ENCODE results near the gene DNAJB6.

Gene DNAJB6

GRCh38 chr7:157407512-157408257 lies 70.9 kb downstream of the DNAJB6 start:
- Mint-ChIP-seq H3K9me3 (no peaks in the 10 kb centered on the region), H3K27me3 (ENCODE audit: low read depth) (no peaks in the 10 kb centered on the region), H3K4me1 (peaks cover 9% of the 10 kb centered on the region), H3K27ac (no peak overlapping the region), H3K36me3 (ENCODE audit: low read depth) (peaks cover 29% of the 10 kb centered on the region), H3K4me3 (no peak overlapping the region)
- TF ChIP-seq CTCF (IDR thresholded peaks at IDR 0.05; ENCODE audit: unreplicated experiment in 3 of 3): no peak

DNA sequence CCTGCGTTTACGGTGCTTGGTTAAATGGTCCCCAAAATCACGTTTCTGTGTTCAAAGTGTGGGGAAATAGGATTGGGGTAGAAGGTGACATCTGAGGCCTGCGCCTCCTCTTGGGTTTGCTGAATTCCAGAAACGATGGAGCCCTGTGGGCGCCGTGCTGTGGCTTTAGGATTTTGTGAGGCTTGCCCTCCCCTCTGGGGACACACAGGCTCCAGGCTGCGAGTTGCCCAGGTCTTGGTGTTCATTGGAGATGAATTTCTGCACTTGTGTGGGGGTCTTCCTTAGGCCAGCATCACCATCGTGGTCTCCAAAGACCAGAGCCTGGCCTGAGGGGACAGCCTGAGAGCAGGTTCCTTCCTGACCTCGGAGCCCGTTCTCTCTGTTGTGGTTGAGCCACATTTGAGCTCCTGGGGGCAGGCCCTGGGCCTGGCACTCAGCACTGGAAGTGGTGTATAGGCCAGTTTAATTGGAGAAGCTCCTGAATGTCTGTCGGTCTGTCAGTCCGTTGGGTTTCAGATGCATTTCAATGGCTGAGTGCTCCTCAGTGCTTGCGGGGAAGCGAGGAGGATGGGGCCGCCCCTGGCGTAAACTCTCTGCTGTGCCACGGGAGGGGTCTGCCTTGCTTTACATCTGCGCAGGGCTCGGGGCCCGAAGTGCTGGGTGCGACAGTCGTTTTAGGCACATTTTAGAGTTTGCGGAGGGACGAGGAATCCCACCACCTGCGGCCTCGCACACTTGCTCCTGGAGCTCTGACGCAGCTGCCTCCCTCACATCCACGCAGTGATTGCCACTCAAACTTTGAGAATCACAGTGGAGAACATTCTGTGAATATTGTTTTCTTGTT lies 71.7 kb downstream of the DNAJB6 start:
- no peak for TF ChIP-seq CTCF (IDR thresholded peaks at IDR 0.05; ENCODE audit: unreplicated experiment in 3 of 3)

GRCh38 chr7:157409149-157409752 lies 72.4 kb downstream of the DNAJB6 start:
- no peak overlapping the region for H3K27ac Mint-ChIP-seq
- peaks cover 22% of the 10 kb centered on the region for H3K36me3 Mint-ChIP-seq (ENCODE audit: low read depth)
- no peak for TF ChIP-seq CTCF (IDR thresholded peaks at IDR 0.05; ENCODE audit: unreplicated experiment in 3 of 3)
- H3K9me3 Mint-ChIP-seq: no peaks in the 10 kb centered on the region
- no peaks in the 10 kb centered on the region for H3K27me3 Mint-ChIP-seq (ENCODE audit: low read depth)
- H3K4me1 Mint-ChIP-seq: no peaks in the 10 kb centered on the region
- H3K4me3 Mint-ChIP-seq: no peak overlapping the region

More for the DNA sequence above, 71.7 kb downstream of the DNAJB6 start:
- Mint-ChIP-seq H3K4me1 (peaks cover under 1% of the 10 kb centered on the region), H3K9me3 (no peaks in the 10 kb centered on the region), H3K36me3 (ENCODE audit: low read depth) (peaks cover 21% of the 10 kb centered on the region), H3K4me3 (no peak overlapping the region), H3K27me3 (ENCODE audit: low read depth) (no peaks in the 10 kb centered on the region), H3K27ac (no peak overlapping the region)

DNA sequence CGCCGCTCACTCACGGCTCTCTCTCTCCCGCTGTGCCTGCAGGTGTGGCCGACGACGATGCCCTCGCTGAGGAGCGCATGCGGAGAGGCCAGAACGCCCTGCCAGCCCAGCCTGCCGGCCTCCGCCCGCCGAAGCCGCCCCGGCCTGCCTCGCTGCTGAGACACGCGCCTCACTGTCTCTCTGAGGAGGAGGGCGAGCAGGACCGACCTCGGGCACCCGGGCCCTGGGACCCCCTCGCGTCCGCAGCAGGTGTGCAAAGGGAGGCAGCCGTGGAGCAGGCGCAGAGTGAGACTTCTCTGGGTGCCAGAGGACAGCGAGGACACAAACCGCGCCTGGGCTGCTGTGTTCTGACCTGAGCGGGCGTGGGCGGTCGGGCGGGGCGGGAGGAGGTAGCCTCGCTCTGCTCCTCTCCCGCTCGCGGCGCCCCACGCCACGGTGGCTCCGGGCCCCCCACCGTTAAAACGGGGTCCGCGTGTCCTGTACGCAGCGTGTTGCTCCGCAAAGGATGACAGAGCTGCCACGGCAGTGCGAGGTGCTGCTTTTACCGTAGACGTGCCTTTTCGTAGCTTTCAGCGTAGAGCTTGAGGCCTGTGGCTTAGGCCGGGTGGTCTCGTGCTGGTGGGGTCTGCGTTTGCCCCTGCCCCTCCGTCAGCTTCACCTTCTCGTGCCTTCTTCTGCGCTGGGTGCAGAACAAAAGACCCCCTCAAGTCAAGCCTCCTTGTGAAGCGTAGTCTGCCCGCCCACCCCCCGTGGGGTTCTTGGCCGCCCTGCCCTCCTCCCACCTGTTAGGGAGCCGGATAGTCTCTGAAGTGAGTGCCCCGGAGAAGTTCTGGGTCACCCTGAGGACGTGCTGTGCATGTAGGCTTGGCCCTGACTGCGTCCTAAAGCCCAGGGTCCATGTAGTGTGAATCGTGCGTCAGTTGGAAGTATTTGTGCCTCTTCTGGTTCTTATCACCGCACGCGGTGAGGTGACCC lies 73.2 kb downstream of the DNAJB6 start:
- Mint-ChIP-seq H3K36me3 (ENCODE audit: low read depth) (peaks cover 24% of the 10 kb centered on the region), H3K9me3 (no peaks in the 10 kb centered on the region), H3K4me1 (no peaks in the 10 kb centered on the region), H3K4me3 (no peak overlapping the region), H3K27ac (no peak overlapping the region), H3K27me3 (ENCODE audit: low read depth) (no peaks in the 10 kb centered on the region)
- TF ChIP-seq CTCF (IDR thresholded peaks at IDR 0.05; ENCODE audit: unreplicated experiment in 3 of 3): no peak

GRCh38 chr7:157410831-157411556 lies 74.2 kb downstream of the DNAJB6 start:
- Mint-ChIP-seq H3K36me3 (ENCODE audit: low read depth) (peaks cover 34% of the 10 kb centered on the region), H3K27ac (no peak overlapping the region), H3K4me1 (no peaks in the 10 kb centered on the region), H3K4me3 (no peak overlapping the region), H3K27me3 (ENCODE audit: low read depth) (no peaks in the 10 kb centered on the region), H3K9me3 (no peaks in the 10 kb centered on the region)
- no peak for TF ChIP-seq CTCF (IDR thresholded peaks at IDR 0.05; ENCODE audit: unreplicated experiment in 3 of 3)

All from nephron (organoid).